Stomach (tissue), 9 donors: ENCODE data around the gene FDXR. TPM values are rescaled to one million over a fixed set of nuclear protein-coding genes. Genes with fewer than 3 reads are reported as not detected.

Source experiments
- DNase-seq, 2 donors: peaks; one replicate each; pipeline versions ENCODE4 v3.0.0 to v3.0.0-alpha.2; 2013 to 2019
- H3K27ac ChIP-seq, 5 donors: fragments of 200-600 bp in 4 of 5; sonication (generic) in 4 of 5; one replicate each; pipeline ENCODE4 v1.5.1; 2013 to 2019; ENCODE audit warnings: mild to moderate bottlenecking in 1 of 5, moderate library complexity in 1 of 5
- H3K27me3 ChIP-seq, 3 donors: fragments of 200-600 bp; sonication (generic); one replicate each; pipeline ENCODE4 v1.5.1; 2017 to 2019; ENCODE audit warnings: mixed run types in 1 of 3
- H3K36me3 ChIP-seq, 4 donors: fragments of 200-600 bp; sonication (generic); 1 replicate in 3 of 4; 2 replicates in 1 of 4; pipeline ENCODE4 v1.5.1; 2016 to 2019
- H3K4me1 ChIP-seq, 4 donors: fragments of 200-600 bp; sonication (generic); one replicate each; pipeline ENCODE4 v1.5.1; 2016 to 2019
- H3K4me3 ChIP-seq, 4 donors: fragments of 200-600 bp; sonication (generic) in 3 of 4; one replicate each; pipeline ENCODE4 v1.5.1; 2016 to 2019; ENCODE audit warnings: mild to moderate bottlenecking in 1 of 4
- H3K9me3 ChIP-seq, 4 donors: fragments of 200-600 bp; sonication (generic); one replicate each; pipeline ENCODE4 v1.5.1; 2016 to 2019
- CTCF ChIP-seq, 7 experiments: fragments of 450-650 bp in 4 of 7; fragments of 200-600 bp in 3 of 7; sonication (generic) in 3 of 7; IDR thresholded peaks; one replicate each; pipeline ENCODE4 v1.5.1; 2016 to 2019; ENCODE audit warnings: antibody characterized with exemption in 7 of 7, control low read depth in 2 of 7, mild to moderate bottlenecking in 1 of 7
- EP300 ChIP-seq: sonication (generic); formaldehyde crosslinking; IDR thresholded peaks from one replicate; pipeline ENCODE4 v1.6.1; 2017; ENCODE audit warnings: antibody characterized with exemption
- POLR2A ChIP-seq, 4 donors: fragments of 450-650 bp; IDR thresholded peaks; one replicate each; pipeline ENCODE4 v1.6.1; 2016; ENCODE audit warnings: antibody characterized with exemption in 4 of 4, control low read depth in 2 of 4, mild to moderate bottlenecking in 1 of 4, moderate library complexity in 1 of 4
- POLR2AphosphoS5 ChIP-seq, 3 donors: sonication (generic); formaldehyde crosslinking; IDR thresholded peaks; one replicate each; pipeline ENCODE4 v1.6.1; 2016; ENCODE audit warnings: antibody characterized with exemption in 3 of 3
- WGBS, 5 donors: extraction: QIAGEN DNeasy Blood & Tissue Kit in 3 of 5; methylation state at CpG; one replicate each; pipeline versions ENCODE4 v1.1.5 to v1.1.7; 2013 to 2018; 5-methylcytosine and 5-hydroxymethylcytosine counted together
- intact Hi-C: fragments of 100-400 bp; cut with DNase I; formaldehyde crosslinking; loops from one replicate; pipeline ENCODE4 v1.15.1; 2023; ENCODE audit warnings: low total_unique reads
- polyA plus RNA-seq, 3 donors: library from polyadenylated mRNA; stranded (reverse); fragments of 200-250 nt; gene quantifications; one replicate each; pipeline ENCODE4 v1.2.3, GENCODE V29; 2013
- total RNA-seq, 5 donors: library from RNA; depleted of rRNA; stranded (reverse); fragments of >200 nt; gene quantifications; one replicate each; pipeline versions ENCODE4 v1.1.0 to v1.2.3, GENCODE V29; 2014 to 2016
- donor health status: healthy with polysubstance abuse.
- donor health status: Bipolar disorder and iron deficiency.
- donor health status: healthy.

FDXR gene
- total and polyA plus RNA-seq, 8 donors, result 0.58 to 94.1 (median 13.9) TPM

- peaks cover 0 to 7% (median 0%) of the 10 kb centered on the region in 4 donors for H3K36me3 ChIP-seq
- no peak overlapping the region for H3K27ac ChIP-seq
- TF ChIP-seq POLR2AphosphoS5 (IDR thresholded peaks at IDR 0.05) (no peak), CTCF (IDR thresholded peaks at IDR 0.05) (no peak), POLR2A (IDR thresholded peaks at IDR 0.05) (no peak)
- no peak for DNase-seq
- no peaks in the 10 kb centered on the region for H3K9me3 ChIP-seq
- peaks cover 17 to 59% (median 44%) of the 10 kb centered on the region in 3 donors for H3K27me3 ChIP-seq
- H3K4me3 ChIP-seq, result no peak overlapping the region
- WGBS, 5 donors, result 81 to 92% (median 84%) methylated on average over 3 to 6 of the region's 6 CpGs
- intact Hi-C loops, result loop anchor here (5.0 kb wide), 2 partner anchors 71 to 121 kb away; no protein-coding TSS in a partner anchor
- H3K4me1 ChIP-seq, result peaks cover 28 to 39% (median 34%) of the 10 kb centered on the region in 4 donors
Observed at GRCh38 chr17:74862919-74863318, 9.9 kb downstream of the FDXR start.

- Histone ChIP-seq H3K27me3 (peaks cover 17 to 65% (median 44%) of the 10 kb centered on the region in 3 donors), H3K36me3 (peaks cover 0 to 7% (median 0%) of the 10 kb centered on the region in 4 donors), H3K4me3 (peak overlapping the region in 2 of 4 donors; percentile 11 to 29)
Observed at GRCh38 chr17:74862108-74862901, 10.5 kb downstream of the FDXR start.

GRCh38 chr17:74861662-74862107 is 11.1 kb downstream of the FDXR start:
- intact Hi-C loops, result loop anchor here (5.0 kb wide), 2 partner anchors 69 to 119 kb away; no protein-coding TSS in a partner anchor
- H3K9me3 ChIP-seq, result no peaks in the 10 kb centered on the region
- DNase-seq, result no peak
- WGBS, 5 donors, result 0 to 21% (median 4%) methylated on average over 1 to 36 of the region's 36 CpGs
- peaks cover 0 to 7% (median 0%) of the 10 kb centered on the region in 4 donors for H3K36me3 ChIP-seq
- no peak overlapping the region for H3K27ac ChIP-seq
- peak overlapping the region; percentile 11 to 31 (median 26) for H3K4me3 ChIP-seq
- peaks cover 17 to 71% (median 44%) of the 10 kb centered on the region in 3 donors for H3K27me3 ChIP-seq
- H3K4me1 ChIP-seq, result peaks cover 28 to 39% (median 34%) of the 10 kb centered on the region in 4 donors
- no peak for TF ChIP-seq POLR2AphosphoS5 (IDR thresholded peaks at IDR 0.05)
- TF ChIP-seq EP300, result no peak
- no peak for TF ChIP-seq CTCF (IDR thresholded peaks at IDR 0.05)
- no peak for TF ChIP-seq POLR2A (IDR thresholded peaks at IDR 0.05)

More at GRCh38 chr17:74862108-74862901, 10.5 kb downstream of the FDXR start:
- WGBS, 5 donors, result 39 to 49% (median 45%) methylated on average over 20 to 25 of the region's 25 CpGs
- no peak overlapping the region for H3K27ac ChIP-seq
- H3K4me1 ChIP-seq, result peaks cover 28 to 39% (median 34%) of the 10 kb centered on the region in 4 donors
- peak; percentile 70 to 87 for DNase-seq
- intact Hi-C loops, result loop anchor here (5.0 kb wide), 2 partner anchors 70 to 120 kb away; no protein-coding TSS in a partner anchor
- TF ChIP-seq POLR2A (IDR thresholded peaks at IDR 0.05) (no peak), POLR2AphosphoS5 (IDR thresholded peaks at IDR 0.05) (no peak), CTCF (IDR thresholded peaks at IDR 0.05) (peak in 5 of 7 experiments; percentile 52 to 68 (median 57))
- no peaks in the 10 kb centered on the region for H3K9me3 ChIP-seq

- WGBS, 5 donors, result 1 to 4% (median 2%) methylated on average over 31 to 96 of the region's 96 CpGs
- no peak for DNase-seq
- Histone ChIP-seq H3K9me3 (no peaks in the 10 kb centered on the region), H3K27ac (no peak overlapping the region), H3K36me3 (peaks cover 0 to 7% (median 0%) of the 10 kb centered on the region in 4 donors), H3K4me3 (peak overlapping the region; percentile 22 to 45 (median 31)), H3K27me3 (peaks cover 17 to 77% (median 45%) of the 10 kb centered on the region in 3 donors), H3K4me1 (peaks cover 28 to 39% (median 34%) of the 10 kb centered on the region in 4 donors)
- TF ChIP-seq POLR2A (IDR thresholded peaks at IDR 0.05) (no peak), POLR2AphosphoS5 (IDR thresholded peaks at IDR 0.05) (no peak), EP300 (no peak), CTCF (IDR thresholded peaks at IDR 0.05) (no peak)
- intact Hi-C loops, result loop anchor here (5.0 kb wide), 2 partner anchors 69 to 119 kb away; no protein-coding TSS in a partner anchor
Observed at GRCh38 chr17:74860872-74861661, 11.7 kb downstream of the FDXR start.
